A673 (cell line): Measurements from ENCODE around the gene SLCO6A1. TPM values are rescaled to one million over a fixed set of nuclear protein-coding genes. Genes with fewer than 3 reads are reported as not detected.

Source experiments
- BruUV-seq: library from RNA; stranded (reverse); fragments of 400-500 nt; replicated peaks from 2 replicates; lab custom pipeline; 2021; lab: Mats Ljungman, UMichigan
- CTCF ChIA-PET: fragments of 300-600 bp; sonication (Branson Sonifier 250); formaldehyde crosslinking; loops from one replicate; lab custom pipeline; 2022; ENCODE audit warnings: antibody characterized with exemption; lab: Charles Lee
- POLR2A ChIA-PET: fragments of 300-600 bp; sonication (Branson Sonifier 250); formaldehyde crosslinking; loops from one replicate; lab custom pipeline; 2022; ENCODE audit warnings: antibody characterized with exemption; ENCODE audit not compliant: low non-redundant PET; lab: Charles Lee
- DNase-seq: peaks from one replicate; pipeline ENCODE4 v3.0.0-alpha.2; 2015; ENCODE audit warnings: low spot score
- H3K27ac ChIP-seq: fragments of 200-600 bp; sonication (generic); 2 replicates; pipeline ENCODE4 v1.5.1; 2016; ENCODE audit warnings: mixed run types, low read depth, mild to moderate bottlenecking, mixed read lengths, antibody characterized with exemption, low read length; ENCODE audit not compliant: poor library complexity, severe bottlenecking
- H3K27me3 ChIP-seq: fragments of 200-600 bp; sonication (generic); replicated peaks from 2 replicates; pipeline ENCODE4 v1.6.1; 2017; ENCODE audit warnings: mixed run types, low read depth, mild to moderate bottlenecking, mixed read lengths, antibody characterized with exemption, low read length; ENCODE audit not compliant: insufficient read depth, poor library complexity
- H3K36me3 ChIP-seq: fragments of 200-600 bp; sonication (generic); 2 replicates; pipeline ENCODE4 v1.6.1; 2016; ENCODE audit warnings: mixed run types, mild to moderate bottlenecking, mixed read lengths, antibody characterized with exemption, low read length; ENCODE audit not compliant: insufficient read depth, poor library complexity, severe bottlenecking
- H3K4me1 ChIP-seq: fragments of 200-600 bp; sonication (generic); 2 replicates; pipeline ENCODE4 v1.6.1; 2017; ENCODE audit warnings: mixed run types, mild to moderate bottlenecking, mixed read lengths, antibody characterized with exemption, low read length; ENCODE audit not compliant: insufficient read depth, poor library complexity, severe bottlenecking
- H3K4me3 ChIP-seq: fragments of 200-600 bp; sonication (generic); 2 replicates; pipeline ENCODE4 v1.5.1; 2016; ENCODE audit warnings: low read depth, mixed run types, mild to moderate bottlenecking, mixed read lengths, low read length; ENCODE audit not compliant: poor library complexity, severe bottlenecking
- H3K9me3 ChIP-seq: fragments of 200-600 bp; sonication (generic); 2 replicates; pipeline ENCODE4 v1.6.1; 2016; ENCODE audit warnings: mixed run types, low read depth, mild to moderate bottlenecking, mixed read lengths, antibody characterized with exemption, low read length; ENCODE audit not compliant: poor library complexity, severe bottlenecking
- CTCF ChIP-seq: fragments of 300-800, 200-600 bp; sonication (generic); conservative IDR thresholded peaks from 2 replicates; pipeline ENCODE4 v1.5.1; 2017; ENCODE audit warnings: low read depth, mild to moderate bottlenecking, antibody characterized with exemption, low read length, moderate library complexity, mixed read lengths
- EZH2 ChIP-seq: fragments of 200-600 bp; sonication (generic); IDR thresholded peaks from 2 replicates; pipeline ENCODE4 v1.6.1; 2017; ENCODE audit warnings: borderline replicate concordance, low read depth, mild to moderate bottlenecking, mixed read lengths, antibody characterized with exemption, low read length; ENCODE audit not compliant: poor library complexity, severe bottlenecking
- intact Hi-C: fragments of 100-400 bp; cut with micrococcal nuclease; formaldehyde crosslinking; loops from one replicate; pipeline ENCODE4 v1.10.0; 2022; ENCODE audit not compliant: unreplicated experiment
- total RNA-seq: library from RNA; stranded (reverse); gene quantifications from 2 replicates; pipeline ENCODE4 v1.2.3, GENCODE V29; 2021

The SLCO6A1 gene
- total RNA-seq, 1 experiment from 2014 or later, result not detected

GRCh38 chr5:102341681-102342288 is 157.0 kb downstream of the SLCO6A1 start:
- no TSS peak for BruUV-seq
- no peak overlapping the region for H3K4me3 ChIP-seq
- no peaks in the 10 kb centered on the region for H3K4me1 ChIP-seq
- no peaks in the 10 kb centered on the region for H3K36me3 ChIP-seq
- ChIA-PET CTCF (no interaction called here), POLR2A (no interaction called here)
- intact Hi-C loops, result no loop called here
- H3K27me3 ChIP-seq, result no peaks in the 10 kb centered on the region
- H3K27ac ChIP-seq, result no peak overlapping the region
- DNase-seq, result no peak
- no peaks in the 10 kb centered on the region for H3K9me3 ChIP-seq
- TF ChIP-seq CTCF, result no peak
- TF ChIP-seq EZH2, result no peak

- Histone ChIP-seq H3K4me1 (no peaks in the 10 kb centered on the region), H3K36me3 (no peaks in the 10 kb centered on the region), H3K9me3 (no peaks in the 10 kb centered on the region), H3K4me3 (no peak overlapping the region), H3K27ac (no peak overlapping the region), H3K27me3 (no peaks in the 10 kb centered on the region)
- no peak for DNase-seq
- POLR2A ChIA-PET, result no interaction called here
- no TSS peak for BruUV-seq
- intact Hi-C loops, result no loop called here
- CTCF ChIA-PET, result no interaction called here
- no peak for TF ChIP-seq CTCF
- no peak for TF ChIP-seq EZH2
Measured at GRCh38 chr5:102324714-102325113, 174.1 kb downstream of the SLCO6A1 start.

Other genes starting within 250 kb of the SLCO6A1 start
- gene SLCO4C1, start 202.7 kb downstream of the SLCO6A1 start, total RNA-seq, result 0.13 and 0.55 TPM in 2 replicates